K562 (cell line): ENCODE measurements around the gene RO60. TPM values are rescaled to one million over a fixed set of nuclear protein-coding genes. Genes with fewer than 3 reads are reported as not detected.

Source experiments
- BCL6 ChIP-seq: fragments of 250-450 bp; sonication (Bioruptor Pico); IDR thresholded peaks from 2 replicates; pipeline ENCODE4 v1.4.0; 2020
- BRD9 ChIP-seq: fragments of 450-650 bp; IDR thresholded peaks from 2 replicates; pipeline ENCODE4 v1.6.1; 2018; ENCODE audit warnings: low read depth; ENCODE audit not compliant: partially characterized antibody
- CBX1 ChIP-seq: sonication (generic); IDR thresholded peaks from 2 replicates; pipeline ENCODE4 v1.6.1; 2016; ENCODE audit warnings: antibody characterized with exemption, low read depth, mild to moderate bottlenecking
- FOSL1 ChIP-seq: fragments of 200-800 bp; sonication (Bioruptor generic); conservative IDR thresholded peaks from 2 replicates; pipeline ENCODE4 v1.6.1; 2016; ENCODE audit warnings: missing genetic modification characterization, missing compliant biosample characterization
- FOXA3 ChIP-seq, 2 experiments: fragments of 450-650 bp in 1 of 2; sonication (generic) in 1 of 2; formaldehyde crosslinking; IDR thresholded peaks in 1 of 2; conservative IDR thresholded peaks in 1 of 2; 2 replicates each; pipeline versions ENCODE4 v1.4.0 to v1.8.0; 2020 to 2022; ENCODE audit warnings: mild to moderate bottlenecking in 2 of 2, missing genetic modification reagents in 1 of 2
- HDAC3 ChIP-seq: fragments of 450-650 bp; IDR thresholded peaks from 2 replicates; pipeline ENCODE4 v1.6.1; 2018; ENCODE audit warnings: borderline replicate concordance, mild to moderate bottlenecking, moderate library complexity; ENCODE audit not compliant: partially characterized antibody
- HINFP ChIP-seq: fragments of 450-650 bp; conservative IDR thresholded peaks from 2 replicates; pipeline ENCODE4 v1.6.1; 2016; ENCODE audit warnings: missing genetic modification characterization, low read depth, mild to moderate bottlenecking, control low read depth, missing compliant biosample characterization
- HIVEP1 ChIP-seq: fragments of 250-450 bp; sonication (Bioruptor Pico); IDR thresholded peaks from 2 replicates; pipeline ENCODE4 v1.4.0; 2020; ENCODE audit warnings: mild to moderate bottlenecking
- NFATC3 ChIP-seq: fragments of 450-650 bp; IDR thresholded peaks from 2 replicates; pipeline ENCODE4 v1.6.1; 2017; ENCODE audit warnings: mild to moderate bottlenecking
- NR0B1 ChIP-seq: fragments of 450-650 bp; IDR thresholded peaks from one replicate; pipeline ENCODE4 v1.6.1; 2018; ENCODE audit warnings: mild to moderate bottlenecking, moderate library complexity; ENCODE audit not compliant: partially characterized antibody
- NRF1 ChIP-seq, 2 experiments: fragments of 450-650 bp; IDR thresholded peaks in 1 of 2; conservative IDR thresholded peaks in 1 of 2; 2 replicates each; pipeline ENCODE4 v1.6.1; 2014; ENCODE audit warnings: mild to moderate bottlenecking in 2 of 2
- PHB ChIP-seq: fragments of 250-450 bp; sonication (Bioruptor Pico); IDR thresholded peaks from 2 replicates; pipeline ENCODE4 v1.5.0; 2021
- SRSF3 ChIP-seq: fragments of 200-400 bp; formaldehyde crosslinking; IDR thresholded peaks from 2 replicates; pipeline ENCODE4 v1.6.1; 2016; ENCODE audit warnings: mild to moderate bottlenecking, low read length, moderate library complexity; ENCODE audit not compliant: insufficient read depth
- TCFL5 ChIP-seq: fragments of 250-450 bp; sonication (Bioruptor Pico); conservative IDR thresholded peaks from 2 replicates; pipeline ENCODE4 v1.6.1; 2021; ENCODE audit warnings: mild to moderate bottlenecking, moderate library complexity, matching md5 sums
- ZFP30 ChIP-seq: fragments of 250-450 bp; sonication (Bioruptor Pico); IDR thresholded peaks from 2 replicates; pipeline ENCODE4 v1.8.0; 2022; ENCODE audit warnings: moderate library complexity, mild to moderate bottlenecking, inconsistent platforms, borderline replicate concordance
- ZNF24 ChIP-seq: fragments of 450-650 bp; IDR thresholded peaks from 2 replicates; pipeline ENCODE4 v1.6.1; 2016
- ZNF280B ChIP-seq: fragments of 250-450 bp; sonication (Bioruptor Pico); IDR thresholded peaks from 2 replicates; pipeline ENCODE4 v1.5.1; 2021; ENCODE audit warnings: mild to moderate bottlenecking
- ZNF444 ChIP-seq: fragments of 250-450 bp; sonication (Bioruptor Pico); IDR thresholded peaks from 2 replicates; pipeline ENCODE4 v1.4.0; 2020; ENCODE audit warnings: mild to moderate bottlenecking, moderate library complexity
- ZNF764 ChIP-seq: fragments of 250-450 bp; sonication (Bioruptor Pico); IDR thresholded peaks from 2 replicates; pipeline ENCODE4 v1.4.0; 2020; ENCODE audit warnings: low read depth, mild to moderate bottlenecking, moderate library complexity
- ZNF785 ChIP-seq: fragments of 250-450 bp; sonication (Bioruptor Pico); IDR thresholded peaks from 2 replicates; pipeline ENCODE4 v1.4.0; 2020; ENCODE audit warnings: mild to moderate bottlenecking
- ZNF79 ChIP-seq: fragments of 250-450 bp; sonication (Bioruptor Pico); IDR thresholded peaks from 2 replicates; pipeline ENCODE4 v1.4.0; 2020; ENCODE audit warnings: low read depth, mild to moderate bottlenecking, moderate library complexity
- ZNF830 ChIP-seq: fragments of 250-450 bp; sonication (Bioruptor Pico); IDR thresholded peaks from 2 replicates; pipeline ENCODE4 v1.5.0; 2021; ENCODE audit warnings: mild to moderate bottlenecking
- polyA plus RNA-seq, 8 experiments: library from polyadenylated mRNA; depleted of rRNA in 4 of 8; stranded (reverse) in 5 of 8; unstranded in 3 of 8; fragments of >200 nt; fragmentation: Nextera tagmentation in 2 of 8; fragmentation: Illumina TruSeq in 1 of 8; extraction: Ambion mirVana in 2 of 8; extraction: Trizol in 1 of 8; gene quantifications; 2 replicates each; pipeline versions ENCODE4 v1.2.1 to v1.2.3, GENCODE V29; 2011 to 2014; ENCODE audit warnings: inconsistent platforms in 1 of 8, missing spikeins in 1 of 8
- total RNA-seq, 7 experiments: library from RNA; depleted of rRNA in 6 of 7; stranded (reverse); fragments of >200 nt in 6 of 7; fragmentation: Illumina TruSeq in 2 of 7; extraction: Trizol in 2 of 7; gene quantifications; 2 replicates each; pipeline versions ENCODE4 v1.2.1 to v1.2.3, GENCODE V29; 2011 to 2021; ENCODE audit warnings: low replicate concordance in 1 of 7

RO60 gene
- total and polyA plus RNA-seq, 9 of the 15 experiments (the other 6 are each of a cell fraction or from before 2014, with no cell fraction given) = 24.9 to 187 (median 101) TPM

- no peak for TF ChIP-seq HINFP (tag)
- TF ChIP-seq ZNF444 (CRISPR knock-in tag) = no peak
- no peak for TF ChIP-seq ZNF280B (CRISPR knock-in tag)
- TF ChIP-seq ZNF24 = no peak; the same call in 1 of the 2 replicates
- peak; percentile 35 for TF ChIP-seq BRD9
- TF ChIP-seq ZNF785 (CRISPR knock-in tag) = no peak
- no peak for TF ChIP-seq ZNF764 (CRISPR knock-in tag)
- TF ChIP-seq FOXA3 (CRISPR knock-in tag; conservative IDR thresholded peaks at IDR 0.05 in 1 of 2, IDR thresholded peaks at IDR 0.05 in 1 of 2) = peak in 1 of 2 experiments; percentile 53; a peak in 1 of 4 replicates
- peak; percentile 80 to 82 for TF ChIP-seq NRF1 (conservative IDR thresholded peaks at IDR 0.05 in 1 of 2, IDR thresholded peaks at IDR 0.05 in 1 of 2)
- TF ChIP-seq ZNF79 (CRISPR knock-in tag) = no peak
- TF ChIP-seq HDAC3 = no peak
- no peak for TF ChIP-seq HIVEP1 (CRISPR knock-in tag)
- TF ChIP-seq FOSL1 (tag) = peak; percentile 77
- 0 out of 2 replicates have a peak, but pooled peaks have one; percentile 42 for TF ChIP-seq ZNF830 (CRISPR knock-in tag)
- TF ChIP-seq BCL6 = no peak
- no peak for TF ChIP-seq ZFP30 (CRISPR knock-in tag)
- peak; percentile 84 for TF ChIP-seq CBX1
- TF ChIP-seq SRSF3 = no peak
- TF ChIP-seq NFATC3 = no peak
- peak; percentile 55; the same call in 1 of the 2 replicates for TF ChIP-seq PHB (CRISPR knock-in tag)
- TF ChIP-seq TCFL5 = no peak
- no peak for TF ChIP-seq NR0B1
Measured at GRCh38 chr1:193104907-193105820, 45.8 kb downstream of the RO60 start, which contains the start of gene GLRX2 (continued).
